HG02852 (cell line): ENCODE measurements around the gene FAM89A.
"Not testable (repeated sequence)": the region's sequence is repeated elsewhere in the genome, so short reads cannot be mapped to it uniquely, and the experiment has no call there.

Experiments
- ATAC-seq: cut with Tn5 transposase; IDR thresholded peaks from one replicate; pipeline ENCODE4 v1.9.1; 2021; ENCODE audit warnings: mild to moderate bottlenecking, moderate library complexity; ENCODE audit not compliant: unreplicated experiment

Gene FAM89A

GRCh38 chr1:231057410-231057809, 17.4 kb upstream of the FAM89A start:
- ATAC-seq = no peak

GRCh38 chr1:231055271-231055670, 15.2 kb upstream of the FAM89A start:
- ATAC-seq = no peak

GRCh38 chr1:231053493-231054162, 13.6 kb upstream of the FAM89A start:
- ATAC-seq = peak; percentile 52

GRCh38 chr1:231052777-231053176, 12.7 kb upstream of the FAM89A start:
- ATAC-seq = no peak

- ATAC-seq = not testable (repeated sequence)
Measured at GRCh38 chr1:231050932-231051331, 10.9 kb upstream of the FAM89A start.

- no peak for ATAC-seq
Measured at GRCh38 chr1:231050395-231050794, 10.3 kb upstream of the FAM89A start.

- no peak for ATAC-seq
Measured at GRCh38 chr1:231049121-231049979, 9.3 kb upstream of the FAM89A start.

GRCh38 chr1:231048419-231048818, 8.4 kb upstream of the FAM89A start:
- not testable (repeated sequence) for ATAC-seq

GRCh38 chr1:231047529-231047928, 7.5 kb upstream of the FAM89A start:
- ATAC-seq = not testable (repeated sequence)

GRCh38 chr1:231046730-231047395, 6.8 kb upstream of the FAM89A start:
- ATAC-seq = no peak

- not testable (repeated sequence) for ATAC-seq
Measured at GRCh38 chr1:231045921-231046729, 6.1 kb upstream of the FAM89A start.

GRCh38 chr1:231045286-231045685, 5.2 kb upstream of the FAM89A start:
- ATAC-seq = no peak

- ATAC-seq = no peak
Measured at GRCh38 chr1:231044588-231044987, 4.5 kb upstream of the FAM89A start.

GRCh38 chr1:231041719-231042261, 1.7 kb upstream of the FAM89A start:
- ATAC-seq = no peak

GRCh38 chr1:231040800-231041718, 1.0 kb upstream of the FAM89A start:
- no peak for ATAC-seq

- peak; percentile 37 for ATAC-seq
Measured at GRCh38 chr1:231039161-231040018, 664 bp downstream of the FAM89A start.

GRCh38 chr1:231037585-231038517, 2.2 kb downstream of the FAM89A start:
- no peak for ATAC-seq
